Breast epithelium (tissue), 4 donors: ENCODE measurements around the gene PTPRN2. TPM values are rescaled to one million over a fixed set of nuclear protein-coding genes. Genes with fewer than 3 reads are reported as not detected.
A peak's percentile ranks its signal among the peaks of the same experiment; 100 is the strongest.

Source experiments
- DNase-seq, 2 donors: peaks; one replicate each; pipeline ENCODE4 v3.0.0-alpha.2; 2019; ENCODE audit warnings: low spot score in 2 of 2
- H3K27ac ChIP-seq, 2 donors: fragments of 200-600 bp; sonication (generic) in 1 of 2; one replicate each; pipeline ENCODE4 v1.5.1; 2016 to 2019; ENCODE audit warnings: mild to moderate bottlenecking in 1 of 2
- H3K27me3 ChIP-seq, 2 donors: fragments of 200-600 bp; sonication (generic) in 1 of 2; one replicate each; pipeline versions ENCODE4 v1.5.1 to v1.6.0; 2017 to 2019; ENCODE audit warnings: control low read depth in 1 of 2, mild to moderate bottlenecking in 1 of 2
- H3K36me3 ChIP-seq: fragments of 200-600 bp; one replicate; pipeline ENCODE4 v1.5.1; 2019
- H3K4me1 ChIP-seq, 2 donors: fragments of 200-600 bp; sonication (generic); one replicate each; pipeline ENCODE4 v1.5.1; 2016 to 2019; ENCODE audit warnings: control low read depth in 1 of 2
- H3K4me3 ChIP-seq, 3 donors: fragments of 200-600 bp; sonication (generic); 1 replicate in 2 of 3; 2 replicates in 1 of 3; pipeline ENCODE4 v1.5.1; 2016 to 2019; ENCODE audit warnings: mild to moderate bottlenecking in 3 of 3, moderate library complexity in 2 of 3
- H3K9me3 ChIP-seq, 2 donors: fragments of 200-600 bp; sonication (generic) in 1 of 2; one replicate each; pipeline ENCODE4 v1.5.1; 2016 to 2019; ENCODE audit warnings: control low read depth in 1 of 2
- POLR2A ChIP-seq: fragments of 450-650 bp; IDR thresholded peaks from one replicate; pipeline ENCODE4 v1.6.1; 2016; ENCODE audit warnings: antibody characterized with exemption, mild to moderate bottlenecking, moderate library complexity
- POLR2AphosphoS5 ChIP-seq, 3 donors: sonication (generic); formaldehyde crosslinking; IDR thresholded peaks; one replicate each; pipeline ENCODE4 v1.6.1; 2017; ENCODE audit warnings: antibody characterized with exemption in 3 of 3
- intact Hi-C: fragments of 100-400 bp; cut with DNase I; formaldehyde crosslinking; loops from one replicate; pipeline ENCODE4 v1.15.1; 2023; ENCODE audit warnings: low total_unique reads
- total RNA-seq, 3 donors: library from RNA; depleted of rRNA; stranded (reverse); fragments of >200 nt; gene quantifications; one replicate each; pipeline ENCODE4 v1.1.0, GENCODE V29; 2016
- TF ChIP-seq, protein P1 (sequence below), 3 donors: fragments of 450-650 bp; IDR thresholded peaks; one replicate each; pipeline ENCODE4 v1.5.1; 2016 to 2017; ENCODE audit warnings: antibody characterized with exemption in 3 of 3, mild to moderate bottlenecking in 3 of 3, moderate library complexity in 3 of 3

The PTPRN2 gene
- total RNA-seq, 3 donors from 2014 or later = 1.6 to 2.2 (median 2.2) TPM

DNA sequence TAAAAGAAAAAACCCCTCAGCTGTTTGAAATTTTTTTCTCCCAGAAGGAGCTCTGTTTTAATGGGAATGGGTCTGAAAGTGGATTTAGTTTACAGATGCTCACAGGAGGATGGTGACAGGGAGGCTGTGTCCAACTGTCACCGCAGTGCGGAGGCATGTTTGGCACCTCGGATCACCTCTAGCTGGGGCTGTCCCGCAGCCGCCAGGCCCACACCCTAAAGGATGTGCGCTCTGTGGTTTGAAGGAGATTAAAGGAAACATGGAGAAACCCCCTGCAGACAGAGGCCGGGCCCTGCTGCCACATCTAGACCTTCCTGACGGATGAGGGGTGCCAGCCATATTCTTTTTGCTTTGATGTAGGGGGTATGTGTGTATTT, 1090.3 kb downstream of the PTPRN2 start:
- no peak overlapping the region for H3K27ac ChIP-seq
- peak in 1 of 2 donors; percentile 6 for DNase-seq
- H3K4me3 ChIP-seq = no peak overlapping the region
- intact Hi-C loops = no loop called here
- H3K4me1 ChIP-seq = no peaks in the 10 kb centered on the region
- H3K9me3 ChIP-seq = no peaks in the 10 kb centered on the region
- TF ChIP-seq POLR2AphosphoS5 (IDR thresholded peaks at IDR 0.05) (no peak), POLR2A (no peak)
- TF ChIP-seq, protein P1, sequence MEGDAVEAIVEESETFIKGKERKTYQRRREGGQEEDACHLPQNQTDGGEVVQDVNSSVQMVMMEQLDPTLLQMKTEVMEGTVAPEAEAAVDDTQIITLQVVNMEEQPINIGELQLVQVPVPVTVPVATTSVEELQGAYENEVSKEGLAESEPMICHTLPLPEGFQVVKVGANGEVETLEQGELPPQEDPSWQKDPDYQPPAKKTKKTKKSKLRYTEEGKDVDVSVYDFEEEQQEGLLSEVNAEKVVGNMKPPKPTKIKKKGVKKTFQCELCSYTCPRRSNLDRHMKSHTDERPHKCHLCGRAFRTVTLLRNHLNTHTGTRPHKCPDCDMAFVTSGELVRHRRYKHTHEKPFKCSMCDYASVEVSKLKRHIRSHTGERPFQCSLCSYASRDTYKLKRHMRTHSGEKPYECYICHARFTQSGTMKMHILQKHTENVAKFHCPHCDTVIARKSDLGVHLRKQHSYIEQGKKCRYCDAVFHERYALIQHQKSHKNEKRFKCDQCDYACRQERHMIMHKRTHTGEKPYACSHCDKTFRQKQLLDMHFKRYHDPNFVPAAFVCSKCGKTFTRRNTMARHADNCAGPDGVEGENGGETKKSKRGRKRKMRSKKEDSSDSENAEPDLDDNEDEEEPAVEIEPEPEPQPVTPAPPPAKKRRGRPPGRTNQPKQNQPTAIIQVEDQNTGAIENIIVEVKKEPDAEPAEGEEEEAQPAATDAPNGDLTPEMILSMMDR (IDR thresholded peaks at IDR 0.05) = no peak
- peaks cover 0 to 16% of the 10 kb centered on the region in 2 donors for H3K27me3 ChIP-seq
- H3K36me3 ChIP-seq = no peaks in the 10 kb centered on the region

DNA sequence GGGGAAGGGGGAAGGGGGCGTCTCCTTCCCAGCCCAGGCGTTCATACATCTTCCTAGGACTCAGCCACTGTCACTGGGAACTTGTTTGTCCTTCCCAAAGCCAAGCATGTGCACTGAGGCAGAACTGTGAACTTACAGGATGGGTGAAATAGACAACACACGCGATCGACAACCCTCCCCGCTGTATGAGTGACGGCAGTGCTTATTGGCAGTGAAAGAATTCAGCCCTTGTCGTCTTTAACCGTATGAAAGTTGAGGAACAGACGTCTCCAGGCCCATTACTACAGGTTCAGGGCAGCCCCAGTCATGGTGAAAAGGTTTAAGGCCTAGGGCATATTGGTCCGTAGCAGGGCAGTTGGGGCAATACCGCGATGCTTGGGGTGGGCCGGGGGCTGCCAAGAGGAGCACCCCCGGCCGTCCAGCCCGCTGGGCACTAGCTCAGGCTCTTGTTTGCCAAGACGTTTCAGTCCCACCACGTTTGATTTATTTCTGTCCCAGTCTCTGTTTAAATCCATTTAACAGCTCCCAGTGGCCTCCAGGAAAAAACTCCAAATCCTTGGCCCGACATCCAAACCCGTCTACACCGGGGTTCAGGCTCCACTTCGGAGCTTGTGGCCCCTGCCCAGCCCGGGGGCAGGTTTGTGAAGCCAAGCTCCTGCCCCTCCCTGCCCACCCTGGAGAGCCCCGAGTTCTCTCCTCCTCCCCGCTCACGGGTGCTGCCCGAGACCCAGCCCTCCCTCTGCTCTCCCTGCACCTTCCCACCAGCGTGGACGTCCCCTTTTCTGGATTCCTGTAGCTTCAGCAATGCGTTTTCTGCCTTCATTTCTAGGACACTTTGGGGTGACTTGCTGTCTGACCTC, 1091.0 kb downstream of the PTPRN2 start:
- no peak overlapping the region for H3K27ac ChIP-seq
- H3K9me3 ChIP-seq = no peaks in the 10 kb centered on the region
- intact Hi-C loops = no loop called here
- no peaks in the 10 kb centered on the region for H3K36me3 ChIP-seq
- no peak for DNase-seq
- H3K4me3 ChIP-seq = no peak overlapping the region
- H3K27me3 ChIP-seq = peaks cover 0 to 11% of the 10 kb centered on the region in 2 donors
- no peaks in the 10 kb centered on the region for H3K4me1 ChIP-seq
- TF ChIP-seq POLR2A (no peak), POLR2AphosphoS5 (IDR thresholded peaks at IDR 0.05) (no peak)
- TF ChIP-seq, protein P1 (IDR thresholded peaks at IDR 0.05) = no peak

DNA sequence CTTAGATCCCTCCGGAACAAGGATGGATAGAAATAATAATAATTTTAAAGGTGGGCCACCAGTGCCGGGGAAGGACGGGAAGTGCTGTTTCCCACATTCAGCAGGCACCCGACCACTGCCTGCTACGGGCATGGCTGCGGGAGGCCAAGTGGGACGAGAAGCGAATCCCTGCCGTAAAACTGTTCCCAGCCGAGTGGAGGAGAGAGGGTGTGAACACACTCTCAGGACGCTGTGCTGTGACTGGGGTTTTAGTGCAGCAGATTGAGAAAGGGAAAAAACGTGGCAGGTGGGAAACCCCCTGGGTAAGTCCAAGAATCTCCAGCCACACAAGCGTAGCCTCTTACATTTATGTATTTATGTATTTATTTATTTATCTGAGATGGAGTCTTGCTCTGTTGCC, 1092.0 kb downstream of the PTPRN2 start:
- TF ChIP-seq POLR2AphosphoS5 (IDR thresholded peaks at IDR 0.05) = no peak
- TF ChIP-seq, protein P1 (IDR thresholded peaks at IDR 0.05) = no peak
- no peak for TF ChIP-seq POLR2A
- no peaks in the 10 kb centered on the region for H3K36me3 ChIP-seq
- no peaks in the 10 kb centered on the region for H3K4me1 ChIP-seq
- intact Hi-C loops = no loop called here
- H3K27me3 ChIP-seq = peaks cover 0 to 11% of the 10 kb centered on the region in 2 donors
- H3K9me3 ChIP-seq = peaks cover 2 to 10% of the 10 kb centered on the region in 2 donors
- no peak overlapping the region for H3K4me3 ChIP-seq
- DNase-seq = peak in 1 of 2 donors; percentile 6
- no peak overlapping the region for H3K27ac ChIP-seq

DNA sequence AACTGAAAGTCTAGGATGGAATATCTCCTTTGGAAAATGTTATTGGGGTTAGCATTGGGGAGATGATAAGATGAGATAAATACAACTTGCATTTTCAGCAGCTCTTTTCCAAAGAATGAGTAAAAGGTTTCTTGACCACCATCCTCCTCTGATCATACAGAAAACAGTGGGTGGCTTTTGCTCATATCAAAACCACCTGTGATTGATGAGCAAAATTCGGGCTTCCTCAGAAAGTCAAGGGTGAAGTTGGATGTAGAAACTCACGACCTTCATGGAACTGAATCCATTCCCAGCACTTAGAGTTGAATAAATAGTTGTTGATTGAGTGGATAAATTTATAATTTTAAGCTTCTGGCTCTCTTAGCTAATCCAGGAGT, 1092.5 kb downstream of the PTPRN2 start:
- no peak for TF ChIP-seq POLR2AphosphoS5 (IDR thresholded peaks at IDR 0.05)
- TF ChIP-seq POLR2A = no peak
- TF ChIP-seq, protein P1 (IDR thresholded peaks at IDR 0.05) = no peak
- no peaks in the 10 kb centered on the region for H3K4me1 ChIP-seq
- intact Hi-C loops = no loop called here
- peaks cover 6 to 14% of the 10 kb centered on the region in 2 donors for H3K9me3 ChIP-seq
- H3K27ac ChIP-seq = no peak overlapping the region
- peaks cover 0 to 11% of the 10 kb centered on the region in 2 donors for H3K27me3 ChIP-seq
- H3K4me3 ChIP-seq = no peak overlapping the region
- no peaks in the 10 kb centered on the region for H3K36me3 ChIP-seq
- DNase-seq = no peak

DNA sequence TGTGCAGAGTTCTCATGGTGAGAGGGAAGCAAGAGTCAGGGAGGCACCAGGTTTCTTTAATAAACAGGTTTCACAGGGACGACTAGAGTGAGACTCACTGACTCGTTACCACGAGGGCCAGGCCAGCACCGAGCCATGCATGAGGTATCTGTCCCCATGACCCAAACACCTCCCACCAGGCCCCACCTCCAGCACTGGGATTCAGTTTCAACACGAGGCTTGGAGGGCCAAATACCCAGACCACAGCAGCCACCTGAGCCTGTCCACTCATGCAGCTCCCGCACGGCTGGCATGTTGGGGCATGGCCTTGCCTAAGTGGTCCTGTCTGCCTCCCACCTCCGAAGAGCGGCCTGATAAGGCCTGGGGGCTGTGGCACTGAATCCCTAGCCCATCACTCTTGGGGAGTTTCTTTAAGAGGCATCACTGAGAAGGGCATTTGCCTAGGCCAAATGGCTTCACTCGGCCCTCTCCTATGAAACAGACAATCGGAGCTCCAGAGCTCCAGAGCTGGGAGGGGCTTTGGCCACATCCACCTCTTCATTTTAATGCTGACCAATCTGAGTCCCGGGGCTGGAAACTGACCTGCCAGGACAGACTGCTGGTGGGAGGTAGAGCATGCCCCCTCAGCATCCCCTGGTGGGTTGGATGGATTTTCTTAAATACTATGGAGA, 1093.0 kb downstream of the PTPRN2 start:
- intact Hi-C loops = no loop called here
- Histone ChIP-seq H3K27me3 (peaks cover 0 to 11% of the 10 kb centered on the region in 2 donors), H3K4me1 (no peaks in the 10 kb centered on the region), H3K4me3 (no peak overlapping the region), H3K27ac (no peak overlapping the region), H3K36me3 (no peaks in the 10 kb centered on the region), H3K9me3 (peaks cover 6 to 17% of the 10 kb centered on the region in 2 donors)
- TF ChIP-seq, protein P1 (IDR thresholded peaks at IDR 0.05) = no peak
- TF ChIP-seq POLR2A (no peak), POLR2AphosphoS5 (IDR thresholded peaks at IDR 0.05) (no peak)
- DNase-seq = peak in 1 of 2 donors; percentile 15
